ENCODE measurements around the gene ZEB2.

Gene ZEB2

GRCh38 chr2:144528108-144528507, 8.2 kb upstream of the ZEB2 start:
- no peak for DNase-seq (ENCODE audit: low read depth in 2 of 2)

- no peak for DNase-seq (ENCODE audit: low read depth in 2 of 2)
Measured at GRCh38 chr2:144526831-144527230, 6.9 kb upstream of the ZEB2 start.

DNA sequence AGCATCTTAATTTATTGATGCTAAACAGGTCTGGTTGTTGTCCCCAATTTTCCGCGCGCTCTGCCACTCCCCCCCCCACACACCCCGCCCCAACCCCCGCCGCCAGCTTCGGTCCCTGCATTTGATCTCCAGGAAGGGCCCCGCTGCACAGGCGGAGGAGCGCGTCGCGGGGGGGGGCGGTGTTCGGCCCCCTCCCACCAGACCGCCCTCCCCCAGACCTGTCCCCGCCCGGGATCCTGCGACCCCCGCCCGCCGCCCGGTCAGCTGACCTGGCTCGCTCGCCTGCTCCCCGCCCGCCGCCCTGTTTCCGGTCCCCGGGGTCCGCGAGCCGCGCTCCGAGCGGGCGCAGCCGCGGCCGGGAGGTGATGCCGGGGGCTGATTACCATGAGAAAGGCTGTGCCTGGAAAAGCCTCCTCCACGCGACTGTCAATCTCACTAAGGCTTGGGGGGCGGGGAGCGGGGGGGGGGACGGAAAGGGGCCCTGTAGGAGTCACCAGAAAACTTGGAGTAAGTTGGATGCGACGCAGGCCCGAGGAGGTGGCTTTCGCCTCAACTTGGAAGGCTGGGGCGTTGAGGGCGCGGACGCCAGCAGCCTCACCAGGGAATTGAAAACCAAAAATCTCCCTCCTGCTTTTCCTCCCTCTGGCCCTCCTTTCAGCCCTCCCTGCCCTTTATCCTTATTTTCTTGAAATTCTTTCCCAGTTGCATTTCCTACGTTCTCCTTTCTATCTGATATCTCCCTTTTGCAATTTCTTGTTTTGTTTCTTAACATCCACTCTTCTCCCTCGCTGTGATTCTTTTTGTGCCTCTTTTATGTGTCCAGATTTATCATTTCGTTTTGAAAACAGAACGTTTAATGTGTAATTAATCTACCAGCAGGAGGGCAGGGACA, 4.4 kb upstream of the ZEB2 start:
- DNase-seq (ENCODE audit: low read depth in 2 of 2) = no peak

DNA sequence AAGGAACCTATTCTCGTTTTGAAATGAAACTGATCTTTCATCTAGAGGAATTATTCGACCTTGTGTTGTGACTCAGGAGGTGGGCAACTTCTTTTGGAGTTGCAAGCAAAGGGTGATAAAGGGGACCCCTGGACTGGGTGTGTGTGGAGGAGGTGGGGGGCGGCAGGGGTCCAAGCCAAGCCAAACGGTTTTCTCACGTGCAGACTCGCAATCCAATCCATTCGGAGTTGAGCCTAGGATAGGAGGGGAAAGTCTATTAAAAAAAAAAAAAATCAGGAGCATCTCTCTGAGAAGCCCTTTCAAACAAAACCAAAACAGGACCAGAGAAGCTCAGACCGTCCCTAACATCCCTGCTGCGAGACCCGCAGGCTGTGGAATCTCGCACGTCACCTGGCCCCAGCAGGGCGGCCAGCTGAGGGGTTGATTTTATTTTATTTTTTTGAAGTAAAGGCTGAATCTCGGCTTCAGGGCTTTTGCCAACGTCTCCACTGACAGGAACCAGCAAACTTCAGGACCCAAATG, 3.7 kb upstream of the ZEB2 start:
- DNase-seq (ENCODE audit: low read depth in 2 of 2) = no peak

GRCh38 chr2:144522897-144523595, 3.1 kb upstream of the ZEB2 start:
- DNase-seq (ENCODE audit: low read depth in 2 of 2) = no peak

- no peak for DNase-seq (ENCODE audit: low read depth in 2 of 2)
Measured at GRCh38 chr2:144522176-144522896, 2.4 kb upstream of the ZEB2 start.

DNA sequence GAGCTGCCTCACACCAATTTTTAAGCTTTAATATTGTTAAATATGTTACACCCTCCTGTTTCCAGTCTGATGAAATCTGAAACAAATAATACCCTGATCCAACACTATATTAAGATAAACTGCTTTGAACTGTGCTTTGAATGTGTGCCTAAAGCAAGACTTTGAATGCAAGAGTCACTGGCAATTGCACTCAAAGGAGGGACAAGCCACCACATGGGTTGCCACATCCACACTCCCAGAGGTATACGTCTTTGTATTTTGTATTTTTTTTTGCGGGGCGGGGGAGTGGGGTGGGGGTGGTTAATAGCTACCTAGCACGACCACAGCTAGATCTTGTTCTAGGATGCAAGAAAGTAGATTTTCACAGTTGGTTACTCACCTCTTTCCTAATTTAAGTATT, 1.8 kb upstream of the ZEB2 start:
- no peak for DNase-seq (ENCODE audit: low read depth in 2 of 2)

GRCh38 chr2:144520756-144521487, 1.0 kb upstream of the ZEB2 start:
- no peak for DNase-seq (ENCODE audit: low read depth in 2 of 2)

DNA sequence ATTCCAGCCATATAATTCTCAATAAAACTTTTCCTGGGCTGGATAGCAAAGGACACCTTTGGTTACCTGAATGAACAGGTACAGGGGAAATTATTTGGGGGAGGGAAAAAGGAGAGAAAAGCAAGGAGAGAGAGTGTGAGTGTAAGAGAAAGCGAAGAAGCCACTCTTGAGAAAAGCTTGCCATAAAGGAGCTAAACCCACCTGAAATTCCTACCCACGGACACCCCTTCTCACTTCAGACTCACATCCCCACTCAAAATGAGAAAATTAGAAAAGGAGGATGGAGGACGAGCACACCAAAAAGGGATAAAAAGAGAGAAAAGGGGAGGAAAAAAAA, 354 bp downstream of the ZEB2 start:
- DNase-seq (ENCODE audit: low read depth in 2 of 2) = no peak

- no peak for DNase-seq (ENCODE audit: low read depth in 2 of 2)
Measured at GRCh38 chr2:144518748-144519596, 947 bp downstream of the ZEB2 start.

DNA sequence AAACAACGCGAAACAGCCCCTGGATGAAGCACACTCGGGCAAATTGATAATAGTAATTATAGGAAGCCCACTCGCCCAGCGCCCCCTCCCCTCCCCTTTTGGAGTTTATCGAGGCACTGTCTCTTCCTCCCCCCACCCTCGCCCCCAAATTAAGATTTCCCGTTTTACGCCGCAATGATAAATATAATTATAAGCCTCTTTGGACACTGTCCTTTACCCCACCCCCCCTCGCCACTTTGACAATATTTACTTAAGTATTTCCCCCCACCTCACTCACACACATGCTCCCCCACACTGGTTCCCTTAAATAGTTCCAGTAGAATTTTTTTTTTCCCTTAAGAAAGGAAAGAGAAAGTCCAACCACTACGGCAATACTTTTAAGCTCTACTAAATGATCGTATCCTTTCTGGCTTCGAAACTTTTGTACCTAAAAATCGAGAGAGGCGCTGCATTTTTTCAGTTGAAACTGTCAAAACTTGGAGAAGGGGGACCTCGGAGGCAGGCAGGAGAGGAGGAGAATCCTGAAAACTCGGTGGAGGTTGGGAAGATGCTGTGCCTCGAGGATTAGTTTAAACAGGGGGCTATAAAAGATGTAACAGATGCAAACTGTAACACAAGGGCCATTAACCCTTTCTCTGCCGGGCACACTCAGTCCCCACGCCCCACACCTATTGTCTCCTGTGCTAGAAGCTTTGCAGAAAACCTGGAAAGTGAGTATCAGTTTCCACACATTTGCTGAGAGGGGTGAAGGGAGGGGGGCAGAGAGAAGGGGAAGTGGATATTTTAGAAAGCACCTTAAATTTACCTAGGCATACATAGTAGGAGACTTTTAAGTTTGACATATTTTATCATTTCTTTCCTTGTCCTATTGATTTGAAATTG, 1.8 kb downstream of the ZEB2 start:
- DNase-seq (ENCODE audit: low read depth in 2 of 2) = no peak

DNA sequence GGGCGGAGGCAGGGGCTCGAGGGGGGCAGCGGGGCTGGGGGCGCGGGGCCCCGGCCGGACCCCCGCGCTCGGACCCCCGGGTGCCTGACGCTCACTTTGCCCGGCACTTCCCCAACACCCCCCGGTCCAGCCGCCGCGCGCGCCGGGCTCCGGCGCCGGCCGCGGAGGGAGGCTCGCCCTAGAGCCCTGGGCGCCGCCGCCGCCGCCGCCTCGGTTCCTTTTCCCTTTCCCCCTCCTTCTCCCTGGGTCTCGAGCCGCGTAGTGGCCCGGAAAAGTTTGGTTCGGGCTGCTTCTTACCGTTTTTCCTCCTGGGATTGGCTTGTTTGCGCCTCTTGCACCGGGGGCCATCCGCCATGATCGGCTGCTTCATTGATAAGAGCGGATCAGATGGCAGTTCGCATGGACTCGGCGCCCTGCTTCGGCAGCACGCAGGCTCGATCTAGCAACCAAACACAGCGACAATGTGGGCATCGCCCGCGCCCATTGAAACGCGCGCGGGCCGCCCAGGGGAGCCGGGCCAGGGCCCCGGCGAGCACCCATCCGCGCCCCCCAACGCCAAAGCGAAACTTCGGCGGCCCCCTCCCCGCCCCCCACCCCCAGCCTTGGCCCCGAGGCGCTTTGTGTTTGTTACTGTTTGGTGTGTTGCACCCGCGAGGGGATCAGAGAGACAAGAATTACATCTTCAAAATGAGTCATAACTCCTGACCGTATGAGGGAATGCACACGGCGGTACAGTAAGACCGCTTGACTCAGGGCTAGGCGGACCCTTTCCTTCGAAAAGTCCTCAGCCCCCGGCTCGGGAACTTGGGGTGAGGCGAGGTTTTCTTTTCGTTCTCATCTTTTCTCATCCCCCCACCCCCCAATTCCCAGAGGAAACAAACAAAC, 2.7 kb downstream of the ZEB2 start:
- DNase-seq (ENCODE audit: low read depth in 2 of 2) = peak in 1 of 2 donors; percentile 41

DNA sequence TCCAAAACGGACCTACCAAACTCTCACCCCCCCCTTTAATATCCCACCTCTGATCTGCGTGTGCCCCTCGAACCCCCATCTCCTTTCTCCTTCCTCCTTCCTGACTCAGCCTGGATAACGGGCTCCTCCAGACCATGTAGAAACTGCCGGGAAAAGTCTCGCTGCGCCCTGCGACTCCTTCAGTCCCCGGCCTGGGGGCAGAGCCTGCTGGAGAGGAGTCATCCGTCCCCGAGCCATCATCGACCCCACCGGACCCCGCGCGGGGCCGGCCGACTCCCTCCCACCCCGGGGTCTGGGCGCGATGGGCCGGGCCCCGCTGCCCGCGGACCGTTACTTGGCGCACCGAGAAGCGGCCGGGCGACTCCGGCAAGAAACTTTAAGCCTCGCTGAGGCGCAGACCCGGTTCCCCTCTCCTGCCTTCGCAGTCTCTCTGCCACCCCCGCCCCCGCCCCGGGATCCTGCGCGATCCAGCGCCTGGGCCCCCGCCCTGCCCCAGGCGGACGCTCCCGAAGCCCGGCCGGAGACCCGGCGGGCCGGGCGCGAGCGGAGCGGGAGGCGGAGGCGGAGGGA, 3.4 kb downstream of the ZEB2 start:
- DNase-seq (ENCODE audit: low read depth in 2 of 2) = no peak

DNA sequence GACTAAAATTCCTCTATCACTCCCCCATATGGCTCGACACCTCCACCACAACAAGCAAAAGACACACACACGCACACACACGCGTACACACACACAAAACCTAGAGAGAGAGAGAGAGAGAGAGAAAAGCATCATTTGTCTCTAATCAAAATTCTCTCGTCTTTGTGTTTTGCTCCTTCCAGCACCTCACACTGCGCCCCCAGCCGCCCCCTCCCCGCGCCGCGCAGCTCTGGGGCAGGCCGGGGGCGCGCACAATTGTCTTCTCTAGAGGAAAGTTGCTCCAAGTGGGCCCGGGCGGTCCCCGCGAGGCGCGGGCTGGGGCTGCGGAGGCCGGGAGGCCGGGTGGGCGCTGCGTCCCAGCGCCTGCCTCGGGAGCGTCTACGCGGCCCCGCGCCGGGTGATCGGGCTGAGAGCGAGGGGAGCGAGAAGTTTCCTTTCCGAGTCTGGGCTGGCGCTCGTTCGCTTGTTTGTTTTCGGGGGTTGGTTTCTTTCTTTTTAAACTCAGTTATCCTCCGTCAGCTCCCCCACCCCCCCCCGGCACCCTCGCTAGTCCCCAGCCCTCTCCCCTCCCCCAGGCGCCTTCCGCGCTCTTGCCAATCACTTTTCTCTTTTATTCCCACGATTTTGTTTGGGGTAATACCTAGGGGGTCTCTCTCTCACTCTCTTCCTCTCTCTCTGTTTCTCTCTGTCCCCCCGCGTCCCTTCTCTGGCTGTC, 4.1 kb downstream of the ZEB2 start:
- no peak for DNase-seq (ENCODE audit: low read depth in 2 of 2)

DNA sequence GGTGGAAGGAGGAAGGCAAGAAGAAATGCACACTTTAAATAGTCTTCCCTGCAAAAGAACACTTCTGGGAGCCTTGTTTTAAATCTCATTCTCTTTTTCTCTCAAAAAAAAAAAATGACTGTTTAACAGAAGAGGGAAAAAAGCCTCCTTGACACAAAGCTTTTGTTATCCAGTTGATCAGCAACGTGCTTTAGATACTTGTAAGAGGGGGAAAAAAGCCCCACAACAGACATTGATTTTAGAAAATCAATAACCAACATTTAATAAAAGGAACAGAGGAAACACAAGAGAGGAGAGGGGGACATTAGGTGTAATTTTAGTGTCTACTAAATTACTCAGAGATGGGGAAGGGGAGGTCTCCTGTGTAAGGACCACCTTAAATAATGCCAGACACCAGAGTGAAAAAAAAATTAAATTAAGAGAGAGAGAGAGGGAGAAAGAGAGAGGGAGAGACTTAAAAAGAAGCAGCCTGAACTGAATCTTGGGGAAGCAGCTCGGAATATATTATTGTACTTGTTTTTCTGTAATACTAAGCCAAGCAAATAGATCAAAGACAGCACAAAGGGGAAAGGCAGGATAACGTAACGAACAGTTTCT, 4.7 kb downstream of the ZEB2 start:
- DNase-seq (ENCODE audit: low read depth in 2 of 2) = no peak

GRCh38 chr2:144514616-144515091, 5.3 kb downstream of the ZEB2 start:
- DNase-seq (ENCODE audit: low read depth in 2 of 2) = no peak
